Endothelial cell of umbilical vein (primary cell): ENCODE measurements around the gene EME2.

Experiments used
- EZH2 ChIP-seq: IDR thresholded peaks from 2 replicates; pipeline ENCODE4 v1.6.1; 2012; ENCODE audit warnings: borderline replicate concordance, low read depth, mild to moderate bottlenecking, moderate library complexity, low read length, inconsistent platforms; ENCODE audit not compliant: severe bottlenecking
- GATA2 ChIP-seq: IDR thresholded peaks from 2 replicates; pipeline ENCODE4 v1.7.0; 2011; ENCODE audit warnings: low read depth, mild to moderate bottlenecking, moderate library complexity, mixed read lengths, low read length; ENCODE audit not compliant: insufficient read length, insufficient read depth
- JUN ChIP-seq: IDR thresholded peaks from 2 replicates; pipeline ENCODE4 v1.6.1; 2011; ENCODE audit warnings: borderline replicate concordance, low read depth; ENCODE audit not compliant: insufficient read length, insufficient read depth
- MAX ChIP-seq: IDR thresholded peaks from 2 replicates; pipeline ENCODE4 v1.6.1; 2011; ENCODE audit not compliant: insufficient read depth, insufficient read length
- POLR2A ChIP-seq: IDR thresholded peaks from 2 replicates; pipeline ENCODE4 v1.6.1; 2012; ENCODE audit warnings: low read depth, mild to moderate bottlenecking, control low read depth, low read length
- POLR2AphosphoS5 ChIP-seq: IDR thresholded peaks from 2 replicates; pipeline ENCODE4 v1.6.1; 2012; ENCODE audit warnings: low read depth, mild to moderate bottlenecking, control low read depth, low read length, moderate library complexity; ENCODE audit not compliant: insufficient read depth
- TF ChIP-seq, protein P1 (sequence below), 2 donors: IDR thresholded peaks; 1 replicate in 1 of 2; 2 replicates in 1 of 2; pipeline ENCODE4 v1.5.1; 2011; ENCODE audit warnings: low read length in 2 of 2, mild to moderate bottlenecking in 2 of 2, moderate library complexity in 2 of 2, control low read depth in 1 of 2, inconsistent platforms in 1 of 2, low read depth in 1 of 2; ENCODE audit not compliant: insufficient read depth in 1 of 2; ENCODE audit errors: extremely low read depth in 1 of 2

DNA sequence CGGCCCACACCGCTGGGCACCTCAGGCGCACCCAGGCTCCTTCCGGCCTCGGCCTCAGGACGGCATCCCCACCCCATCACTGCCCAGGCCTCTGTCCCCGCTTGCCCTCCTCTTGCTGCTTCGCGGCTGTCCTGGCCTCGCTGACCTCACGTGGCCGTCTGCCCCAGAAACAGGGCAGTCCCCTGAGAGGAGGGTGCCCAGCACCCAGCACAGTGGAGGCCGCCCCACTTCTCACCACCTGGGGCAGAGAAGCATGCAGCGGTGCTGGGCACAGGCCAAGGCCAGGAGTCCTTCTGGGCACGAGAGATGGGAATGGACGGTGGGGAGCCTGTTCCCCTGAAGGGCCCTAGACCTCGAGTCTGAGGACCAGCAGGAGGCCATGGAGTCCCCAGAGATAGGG is 45.1 kb downstream of the EME2 start:
- no peak for TF ChIP-seq POLR2AphosphoS5
- TF ChIP-seq, protein P1, sequence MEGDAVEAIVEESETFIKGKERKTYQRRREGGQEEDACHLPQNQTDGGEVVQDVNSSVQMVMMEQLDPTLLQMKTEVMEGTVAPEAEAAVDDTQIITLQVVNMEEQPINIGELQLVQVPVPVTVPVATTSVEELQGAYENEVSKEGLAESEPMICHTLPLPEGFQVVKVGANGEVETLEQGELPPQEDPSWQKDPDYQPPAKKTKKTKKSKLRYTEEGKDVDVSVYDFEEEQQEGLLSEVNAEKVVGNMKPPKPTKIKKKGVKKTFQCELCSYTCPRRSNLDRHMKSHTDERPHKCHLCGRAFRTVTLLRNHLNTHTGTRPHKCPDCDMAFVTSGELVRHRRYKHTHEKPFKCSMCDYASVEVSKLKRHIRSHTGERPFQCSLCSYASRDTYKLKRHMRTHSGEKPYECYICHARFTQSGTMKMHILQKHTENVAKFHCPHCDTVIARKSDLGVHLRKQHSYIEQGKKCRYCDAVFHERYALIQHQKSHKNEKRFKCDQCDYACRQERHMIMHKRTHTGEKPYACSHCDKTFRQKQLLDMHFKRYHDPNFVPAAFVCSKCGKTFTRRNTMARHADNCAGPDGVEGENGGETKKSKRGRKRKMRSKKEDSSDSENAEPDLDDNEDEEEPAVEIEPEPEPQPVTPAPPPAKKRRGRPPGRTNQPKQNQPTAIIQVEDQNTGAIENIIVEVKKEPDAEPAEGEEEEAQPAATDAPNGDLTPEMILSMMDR (IDR thresholded peaks at IDR 0.05; ENCODE audit: extremely low read depth in 1 of 2, insufficient read depth in 1 of 2, low read depth in 1 of 2, low read length in 2 of 2), result no peak
- TF ChIP-seq POLR2A, result no peak
- TF ChIP-seq MAX, result no peak
- TF ChIP-seq EZH2, result no peak
- no peak for TF ChIP-seq GATA2
- no peak for TF ChIP-seq JUN
